ENCODE data around the gene RPL37A.

Gene RPL37A

DNA sequence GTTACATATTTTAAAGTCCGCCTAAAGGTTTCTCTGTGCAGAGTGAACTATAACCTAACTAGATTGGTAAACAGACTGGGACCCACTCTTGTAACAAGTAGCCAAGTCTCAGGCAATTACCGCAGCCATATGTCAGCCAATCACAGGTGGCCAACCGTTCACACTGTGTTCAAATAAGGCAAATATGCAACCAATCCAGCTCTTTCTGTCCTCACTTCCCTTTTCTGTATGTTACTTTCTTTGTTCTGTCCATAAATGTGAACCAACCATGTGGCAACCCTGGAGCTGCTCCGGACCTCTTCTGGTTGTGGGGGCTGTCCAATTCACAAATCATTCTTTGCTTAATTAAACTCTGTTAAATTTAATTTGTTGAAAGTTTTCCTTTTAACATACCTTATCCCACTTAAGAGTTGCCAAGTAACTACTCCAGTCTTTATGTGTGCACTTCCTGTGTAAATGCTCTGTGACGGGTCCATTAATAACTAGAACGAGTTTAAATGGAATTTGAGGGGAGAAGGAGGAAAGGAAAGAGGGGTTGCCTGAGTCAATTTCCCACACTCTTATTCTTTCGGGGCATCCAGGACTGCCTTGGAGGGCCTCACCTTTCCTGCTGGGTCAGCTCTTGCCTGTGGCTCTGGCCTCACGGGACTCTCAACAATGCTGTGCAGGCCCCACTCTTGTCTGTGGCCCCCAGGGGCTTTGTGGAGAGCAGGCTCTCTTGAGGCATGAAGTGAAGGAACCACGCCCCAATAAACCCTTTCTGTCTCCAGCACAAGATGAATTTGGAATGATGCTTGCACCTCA, 6.6 kb upstream of the RPL37A start:
- DNase-seq: no peak

DNA sequence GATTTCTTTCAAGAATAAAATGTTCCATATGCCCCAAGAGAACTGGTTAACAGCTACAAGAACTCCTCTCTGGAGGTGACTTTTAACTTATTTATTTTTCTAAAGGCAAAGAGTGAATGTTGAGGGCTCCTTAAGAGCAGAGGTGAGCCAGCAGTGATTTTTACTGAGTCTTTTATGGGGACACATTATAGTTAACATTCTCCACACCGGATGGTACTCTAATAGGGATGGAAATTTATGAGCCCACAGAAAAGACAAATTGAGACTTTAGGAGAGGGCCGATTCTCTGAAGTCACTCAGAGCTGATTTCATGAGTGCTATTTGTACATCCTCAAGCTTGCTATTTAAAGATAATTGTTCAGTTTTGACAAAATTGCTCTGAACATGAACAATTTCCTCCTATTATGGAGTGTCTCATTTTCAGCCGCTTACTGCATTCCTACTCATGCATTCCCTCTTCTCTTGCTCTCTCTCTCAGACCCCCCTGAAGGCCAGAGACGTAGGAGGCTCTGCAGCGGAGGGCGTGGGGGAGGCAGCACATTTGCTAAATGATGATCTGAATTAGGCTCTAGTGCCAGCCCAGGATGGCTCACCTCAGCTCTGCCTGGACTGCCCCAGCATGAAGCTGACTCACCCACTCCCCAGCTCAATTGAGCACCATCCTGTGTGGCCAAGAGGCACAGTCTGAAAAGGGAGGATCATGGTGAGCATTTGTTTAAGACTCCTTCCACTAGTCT, 5.9 kb upstream of the RPL37A start:
- no peak for DNase-seq

- DNase-seq: no peak
Measured at GRCh38 chr2:216493334-216493685, 5.3 kb upstream of the RPL37A start.

GRCh38 chr2:216495656-216496055, 3.0 kb upstream of the RPL37A start:
- no peak for DNase-seq

- no peak for DNase-seq
Measured at GRCh38 chr2:216497382-216498069, 1.1 kb upstream of the RPL37A start.

DNA sequence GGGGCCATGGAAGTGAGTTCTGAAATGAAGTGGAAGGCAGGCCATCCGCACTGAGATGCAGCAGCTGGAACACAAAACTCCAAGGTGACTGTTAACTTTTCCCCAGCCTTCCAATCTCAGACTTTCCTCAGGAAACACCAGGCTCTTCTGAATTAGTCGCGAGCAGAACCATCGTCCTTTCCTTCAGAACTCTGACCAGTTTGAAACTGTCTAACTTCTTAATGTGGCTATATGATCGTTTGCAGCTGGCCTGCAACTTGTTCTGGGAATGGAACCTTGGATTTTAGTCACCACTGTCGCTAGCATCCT, 620 bp upstream of the RPL37A start:
- no peak for DNase-seq

DNA sequence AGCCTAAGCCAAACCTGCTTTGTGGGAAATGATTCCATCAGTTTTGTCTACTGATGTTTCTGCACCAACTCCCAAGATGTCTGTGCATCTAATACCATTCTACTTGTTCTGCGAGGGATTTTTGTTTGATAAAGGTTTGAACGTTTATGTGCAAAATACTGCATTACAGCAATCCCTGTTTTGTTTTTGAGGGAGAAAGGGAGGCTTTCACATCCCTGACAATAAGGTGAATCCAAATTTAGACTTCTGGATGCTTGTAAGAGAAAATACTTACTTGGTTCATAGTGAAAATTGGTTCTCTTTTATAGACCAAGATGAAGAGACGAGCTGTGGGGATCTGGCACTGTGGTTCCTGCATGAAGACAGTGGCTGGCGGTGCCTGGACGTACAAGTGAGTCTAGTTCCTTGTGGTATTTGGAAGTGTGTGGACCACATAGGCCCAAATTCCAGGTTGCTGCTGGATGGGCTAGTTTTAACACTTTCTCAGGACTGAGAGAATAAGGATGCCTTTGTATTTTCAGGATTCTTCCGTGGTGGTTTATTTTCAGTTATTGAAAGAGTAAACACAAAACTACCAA, 1.1 kb downstream of the RPL37A start:
- DNase-seq: no peak

DNA sequence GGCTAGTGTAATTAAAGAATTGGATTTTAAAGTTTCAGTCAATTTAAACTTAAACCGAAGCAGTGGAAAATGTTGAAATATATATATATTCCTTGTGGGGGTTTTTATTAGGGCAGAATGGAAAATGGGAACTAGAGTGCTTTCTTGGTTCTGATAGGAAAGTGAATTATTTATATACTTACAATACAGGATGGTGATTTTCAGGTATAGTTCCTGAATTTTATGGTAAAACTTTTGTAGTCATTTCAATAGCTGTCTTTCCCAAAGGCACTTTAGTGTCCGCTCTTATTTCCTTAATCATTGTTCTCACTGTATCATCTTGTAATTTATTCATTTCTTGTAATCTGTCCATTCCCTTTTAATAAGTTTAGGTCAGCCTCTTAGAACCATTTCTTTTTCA, 1.9 kb downstream of the RPL37A start:
- no peak for DNase-seq

DNA sequence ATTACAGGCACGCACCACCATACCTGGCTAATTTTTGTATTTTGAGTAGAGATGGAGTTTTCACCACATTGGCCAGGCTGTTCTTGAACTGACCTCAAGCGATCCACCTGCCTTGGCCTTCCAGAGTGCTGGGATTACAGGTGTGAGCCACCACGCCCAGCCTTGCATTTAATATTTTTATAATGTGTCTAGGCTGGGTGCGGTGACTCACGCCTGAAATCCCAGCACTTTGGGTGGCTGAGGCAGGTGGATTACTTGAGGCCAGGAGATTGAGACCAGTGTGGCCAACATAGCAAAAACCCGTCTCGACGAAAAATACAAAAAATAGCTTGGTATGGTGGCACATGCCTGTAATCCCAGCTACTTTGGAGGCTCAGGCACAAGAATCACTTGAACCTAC, 3.2 kb downstream of the RPL37A start:
- no peak for DNase-seq

GRCh38 chr2:216502381-216503158, 3.9 kb downstream of the RPL37A start:
- no peak for DNase-seq

DNA sequence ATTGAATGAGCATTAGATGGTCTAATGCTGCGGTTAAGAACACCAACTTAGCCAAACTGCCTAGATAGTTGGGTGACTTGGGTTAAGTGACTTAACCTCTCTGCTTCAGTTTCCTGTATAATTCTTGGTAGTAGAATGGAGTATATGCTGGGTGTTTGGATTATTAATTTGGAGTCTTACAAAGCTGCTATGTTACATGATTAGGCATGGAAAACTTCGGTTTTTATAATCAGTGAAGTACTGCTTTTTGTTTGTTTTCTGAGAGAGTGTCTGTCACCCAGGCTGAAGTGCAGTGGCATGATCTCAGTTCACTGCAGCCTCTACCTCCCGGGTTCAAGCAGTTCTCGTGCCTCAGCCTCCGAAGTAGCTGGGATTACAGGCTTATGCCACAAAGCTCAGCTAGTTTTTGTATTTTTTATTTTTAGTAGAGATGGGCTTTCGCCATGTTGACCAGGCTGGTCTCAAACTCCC, 4.5 kb downstream of the RPL37A start:
- no peak for DNase-seq

- DNase-seq: no peak
Measured at GRCh38 chr2:216503697-216504375, 5.2 kb downstream of the RPL37A start.

GRCh38 chr2:216504376-216504762, 5.7 kb downstream of the RPL37A start:
- DNase-seq: no peak

- no peak for DNase-seq
Measured at GRCh38 chr2:216505133-216506106, 6.8 kb downstream of the RPL37A start.

DNA sequence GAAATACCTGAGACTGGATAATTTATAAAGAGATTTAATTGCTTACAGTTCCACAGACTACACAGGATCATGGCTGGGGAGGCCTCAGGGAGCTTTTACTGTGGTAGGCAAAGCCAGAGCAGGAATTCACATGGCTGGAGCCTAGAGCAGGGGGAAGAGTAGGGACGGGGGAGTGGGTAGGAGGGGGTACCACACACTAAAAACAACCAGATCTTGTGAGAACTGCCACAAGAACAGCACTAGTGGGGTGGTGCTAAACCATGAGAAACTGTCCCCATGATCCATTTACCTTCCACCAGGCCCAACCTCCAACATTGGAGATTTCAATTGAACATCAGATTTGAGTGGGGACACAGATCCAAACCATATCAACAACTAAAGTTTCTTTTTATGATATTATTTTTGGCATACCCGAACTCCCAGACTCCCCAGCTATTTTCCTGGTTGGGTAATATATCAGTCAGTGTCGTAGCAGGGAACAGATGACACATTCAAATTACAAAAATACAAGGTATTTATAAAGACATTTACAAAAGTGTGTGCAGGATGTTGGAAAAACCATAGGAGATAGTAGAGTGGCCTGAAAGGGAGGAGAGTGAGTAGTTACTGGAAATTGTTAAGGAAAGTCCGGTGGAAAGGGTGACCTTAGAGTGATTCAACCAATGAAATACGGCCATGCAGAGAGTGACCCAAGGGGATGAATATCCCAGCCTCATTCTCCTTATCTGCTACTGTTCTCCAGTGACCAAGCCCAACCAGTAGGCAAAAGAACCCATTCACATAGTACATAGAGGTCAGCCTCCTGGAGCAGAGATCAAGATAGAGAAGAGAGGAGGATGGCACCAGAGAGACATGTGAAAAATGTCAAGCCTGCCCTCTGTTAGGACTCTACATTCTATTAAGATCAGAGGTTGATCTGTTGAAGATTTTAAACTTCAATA, 8.8 kb downstream of the RPL37A start:
- DNase-seq: no peak

GRCh38 chr2:216508229-216508628, 9.6 kb downstream of the RPL37A start:
- no peak for DNase-seq

DNA sequence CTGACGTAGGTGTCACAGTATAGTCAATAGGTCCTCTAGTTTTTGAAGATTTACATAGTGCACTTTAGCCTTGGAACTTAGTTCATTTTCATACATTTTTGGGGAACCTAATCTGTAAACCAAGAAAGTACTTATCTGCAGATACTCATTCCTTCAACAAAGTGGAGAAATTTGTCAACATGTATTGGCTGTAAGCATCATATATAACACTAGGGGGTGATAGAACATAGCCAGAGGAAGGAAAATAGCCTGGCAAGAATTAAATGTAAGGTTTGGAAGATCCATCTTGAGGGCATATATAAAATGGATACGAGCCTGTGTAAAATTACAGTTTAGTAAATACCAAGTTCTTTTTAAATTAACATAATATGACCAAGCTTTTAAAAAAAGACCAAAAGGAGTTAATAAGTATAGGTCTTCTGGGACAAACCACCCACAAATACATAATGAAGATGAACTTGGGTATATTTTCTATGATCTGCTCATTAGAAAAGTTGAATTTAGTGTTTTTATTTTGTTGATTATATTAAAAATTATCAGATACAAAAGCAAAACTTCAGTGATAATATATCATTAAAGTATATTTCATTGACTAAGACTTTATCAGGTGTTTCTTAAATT, 18.2 kb downstream of the RPL37A start:
- DNase-seq: no peak

DNA sequence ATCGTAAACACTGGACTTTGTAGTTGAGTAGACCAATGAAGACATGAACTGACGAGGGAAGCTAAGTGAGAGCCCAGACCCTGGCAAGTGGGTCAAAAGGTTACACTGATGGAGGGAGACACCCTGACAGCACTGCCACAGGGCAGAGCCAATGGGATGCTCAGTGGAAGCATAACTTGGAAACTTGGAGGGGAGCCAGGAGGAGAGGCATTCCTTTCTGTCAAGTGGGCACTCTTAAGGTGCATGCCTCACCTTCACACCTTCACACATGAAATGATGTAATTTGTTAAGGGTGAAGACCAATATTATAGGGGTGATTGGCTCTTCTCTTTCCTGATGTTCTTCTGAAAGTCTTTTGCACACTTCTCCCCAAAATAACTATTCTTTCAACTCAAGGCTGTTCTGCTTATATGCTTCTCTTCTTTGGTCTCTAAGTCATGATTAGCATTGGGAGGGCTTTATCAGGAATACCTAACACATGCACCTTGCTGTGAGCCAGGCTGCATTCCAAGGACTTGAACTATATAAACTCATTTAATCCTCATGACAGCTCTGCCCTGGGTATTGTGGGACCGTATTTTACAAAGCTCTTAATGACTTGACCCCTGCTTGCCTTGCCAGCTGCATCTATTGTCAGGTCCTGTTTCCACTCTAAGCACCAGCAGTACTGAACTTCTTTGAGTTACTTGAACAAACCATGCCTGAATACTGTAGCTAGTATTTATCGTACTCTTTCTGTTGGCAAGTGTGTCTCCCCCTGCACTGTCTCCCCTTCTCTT, 19.0 kb downstream of the RPL37A start:
- no peak for DNase-seq
